ELF-1 (cell line): ENCODE measurements around the gene CHCHD1.
"Not testable (repeated sequence)": the region's sequence is repeated elsewhere in the genome, so short reads cannot be mapped to it uniquely, and the experiment has no call there.

Experiments
- DNase-seq: peaks from one replicate; pipeline ENCODE4 v3.0.0-alpha.2; 2016; ENCODE audit warnings: low read depth, low spot score

The CHCHD1 gene

DNA sequence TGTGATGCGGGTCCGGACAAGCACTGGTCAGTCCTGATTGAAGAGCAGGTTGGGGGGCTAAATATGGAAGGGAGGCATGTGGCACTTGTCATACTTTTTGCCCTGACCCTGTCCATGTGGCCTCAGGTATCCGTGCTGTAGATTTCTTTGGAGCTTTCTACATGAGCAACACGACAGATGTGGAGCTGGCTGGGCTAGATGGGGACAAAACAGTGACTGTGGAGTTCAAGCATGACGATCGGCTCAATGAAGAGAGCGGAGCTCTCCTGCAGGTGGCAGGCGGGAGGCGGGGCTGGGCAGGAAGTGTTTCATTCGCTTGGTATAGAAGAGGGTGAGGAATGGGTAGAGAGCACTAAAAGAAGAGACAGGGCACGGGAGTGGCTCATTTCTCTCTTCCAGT is 13.0 kb upstream of the CHCHD1 start:
- DNase-seq = no peak

GRCh38 chr10:73769396-73769795 is 12.5 kb upstream of the CHCHD1 start:
- no peak for DNase-seq

DNA sequence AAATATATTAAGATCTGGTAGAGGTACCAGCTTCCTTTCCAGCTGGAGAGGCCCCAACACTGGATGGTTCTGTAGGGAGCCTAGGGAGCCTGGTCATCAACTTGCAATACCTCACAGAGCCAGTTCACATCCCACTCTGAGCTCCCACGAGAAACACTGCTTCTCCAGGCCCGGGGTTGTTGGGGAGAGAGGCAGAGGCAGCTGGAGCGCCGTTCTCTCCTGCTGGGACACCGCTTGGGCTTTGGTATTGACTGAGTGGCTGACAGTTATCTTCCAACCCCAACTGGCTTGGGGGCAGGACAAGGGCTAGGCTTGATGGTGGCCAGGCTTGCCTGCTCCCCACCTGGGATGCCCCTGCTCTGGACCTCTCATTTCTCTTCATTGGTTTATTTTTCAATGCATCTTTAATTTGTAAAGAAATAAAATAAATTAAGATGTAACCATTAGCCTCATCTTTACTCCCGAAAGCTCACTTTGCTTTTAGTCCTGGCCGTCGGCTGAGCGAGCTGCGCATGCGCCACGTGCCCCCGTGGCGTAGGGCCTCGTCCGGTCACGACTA is 10.0 kb upstream of the CHCHD1 start:
- DNase-seq = peak; percentile 78

DNA sequence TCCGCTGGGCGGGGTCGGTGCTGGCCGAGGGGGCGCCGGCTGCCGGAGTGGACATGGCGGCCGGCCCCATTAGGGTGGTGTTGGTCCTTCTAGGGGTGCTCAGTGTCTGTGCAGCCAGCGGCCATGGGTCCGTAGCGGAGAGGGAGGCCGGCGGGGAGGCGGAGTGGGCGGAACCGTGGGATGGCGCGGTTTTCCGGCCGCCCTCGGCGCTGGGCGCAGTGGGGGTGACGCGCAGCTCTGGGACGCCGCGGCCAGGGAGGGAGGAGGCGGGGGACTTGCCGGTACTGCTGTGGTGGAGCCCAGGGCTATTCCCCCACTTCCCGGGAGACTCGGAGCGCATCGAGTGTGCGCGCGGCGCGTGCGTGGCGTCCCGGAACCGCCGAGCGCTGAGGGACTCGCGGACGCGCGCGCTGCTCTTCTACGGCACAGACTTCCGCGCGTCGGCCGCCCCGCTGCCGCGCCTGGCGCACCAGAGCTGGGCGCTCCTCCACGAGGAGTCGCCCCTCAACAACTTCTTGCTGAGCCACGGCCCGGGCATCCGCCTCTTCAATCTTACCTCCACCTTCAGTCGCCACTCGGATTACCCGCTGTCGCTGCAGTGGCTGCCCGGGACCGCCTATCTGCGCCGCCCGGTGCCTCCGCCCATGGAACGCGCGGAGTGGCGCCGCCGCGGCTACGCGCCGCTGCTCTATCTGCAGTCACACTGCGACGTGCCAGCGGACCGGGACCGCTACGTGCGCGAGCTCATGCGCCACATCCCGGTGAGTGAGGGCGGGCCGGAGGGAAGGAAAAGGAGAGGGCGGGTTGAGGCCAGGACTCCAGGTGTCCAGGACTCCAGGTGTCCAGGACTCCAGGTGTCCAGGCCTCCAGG is 9.3 kb upstream of the CHCHD1 start:
- DNase-seq = peak; percentile 75

GRCh38 chr10:73773152-73773879 is 8.5 kb upstream of the CHCHD1 start:
- DNase-seq = peak; percentile 12

DNA sequence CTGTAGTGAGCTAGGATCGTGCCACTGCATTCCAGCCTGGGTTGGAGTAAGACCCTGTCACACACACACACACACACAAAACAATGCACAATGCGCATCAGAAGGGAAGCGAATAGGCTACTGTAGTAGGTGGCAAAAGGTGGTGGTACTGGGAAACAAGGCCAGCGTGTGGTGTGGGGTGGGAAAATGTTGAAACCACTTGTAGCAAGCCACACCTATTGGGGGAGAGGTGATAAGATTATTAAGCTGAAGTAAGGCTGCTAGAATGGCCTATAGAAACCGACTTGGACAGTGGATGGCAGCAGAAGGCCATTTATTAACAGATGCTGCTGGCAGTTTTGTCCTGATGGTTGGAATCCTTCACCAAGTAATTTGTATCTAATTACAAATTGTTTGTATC is 7.2 kb upstream of the CHCHD1 start:
- DNase-seq = no peak

DNA sequence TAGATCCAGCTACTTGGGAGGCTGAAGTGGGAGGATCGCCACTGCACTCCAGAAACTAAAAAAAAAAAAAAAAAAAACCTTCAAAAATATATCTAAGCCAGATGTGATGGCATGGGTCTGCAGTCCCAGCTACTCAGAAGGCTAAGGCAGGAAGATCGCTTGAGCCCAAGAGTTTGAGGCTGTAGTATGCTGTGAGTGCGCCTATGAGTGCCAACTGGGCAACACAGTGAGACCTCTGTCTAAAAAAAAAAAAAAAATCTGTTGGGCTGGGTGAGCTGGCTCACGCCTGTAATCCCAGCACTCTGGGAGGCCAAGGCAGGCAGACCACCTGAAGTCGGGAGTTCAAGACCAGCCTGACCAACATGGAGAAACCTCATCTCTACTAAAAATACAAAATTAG is 2.8 kb upstream of the CHCHD1 start:
- no peak for DNase-seq

DNA sequence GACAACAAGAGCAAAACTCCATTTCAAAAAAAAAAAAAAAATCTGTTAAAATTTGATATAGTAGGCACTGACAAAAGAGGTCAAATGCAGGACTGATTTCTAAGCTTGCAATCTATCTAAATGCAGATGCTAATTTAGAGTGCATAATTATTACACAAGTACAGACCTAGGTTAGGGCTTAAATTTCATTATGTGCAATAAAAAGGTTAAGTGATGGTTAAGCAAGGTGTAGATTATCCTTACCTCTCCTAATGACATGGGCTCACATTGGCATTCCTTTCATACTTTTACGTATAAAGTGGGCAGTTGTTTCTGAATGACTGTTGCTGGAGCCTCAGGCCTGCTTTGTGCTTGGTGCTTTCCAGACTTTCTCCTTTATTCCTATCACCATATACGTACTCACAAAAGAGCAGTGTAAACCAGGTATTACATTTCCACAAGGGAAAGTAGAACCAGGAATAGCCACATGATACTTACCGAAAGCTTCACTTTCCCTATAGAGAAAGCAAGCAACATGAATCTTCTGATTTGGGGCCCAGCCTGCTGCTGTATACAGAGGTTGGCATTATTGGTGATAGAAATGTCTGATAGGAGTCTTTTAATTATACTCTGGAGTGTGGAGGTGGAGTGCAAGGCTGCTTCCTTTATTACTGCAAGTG is 2.2 kb upstream of the CHCHD1 start:
- DNase-seq = no peak

- DNase-seq = no peak
Observed at GRCh38 chr10:73780301-73780700, 1.5 kb upstream of the CHCHD1 start.

GRCh38 chr10:73780966-73781365 is 882 bp upstream of the CHCHD1 start:
- DNase-seq = peak; percentile 8

GRCh38 chr10:73781548-73781878 is 335 bp upstream of the CHCHD1 start:
- DNase-seq = no peak

DNA sequence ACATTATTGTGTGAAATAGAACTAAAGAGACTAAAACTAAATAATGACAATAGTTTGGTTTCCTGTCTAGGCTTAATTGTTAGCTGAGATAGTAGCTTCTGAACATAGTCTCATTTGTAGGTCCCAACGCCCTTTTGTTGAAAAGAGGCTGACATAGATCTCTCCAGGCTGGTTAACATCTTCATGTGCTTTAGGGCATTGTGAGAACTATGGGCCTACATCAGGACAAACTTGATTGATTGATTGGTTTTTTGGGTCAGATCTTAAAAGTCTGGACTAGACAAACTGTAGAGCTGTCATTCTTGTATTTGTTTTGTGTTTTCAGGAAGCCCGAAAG is 869 bp downstream of the CHCHD1 start:
- DNase-seq = no peak

DNA sequence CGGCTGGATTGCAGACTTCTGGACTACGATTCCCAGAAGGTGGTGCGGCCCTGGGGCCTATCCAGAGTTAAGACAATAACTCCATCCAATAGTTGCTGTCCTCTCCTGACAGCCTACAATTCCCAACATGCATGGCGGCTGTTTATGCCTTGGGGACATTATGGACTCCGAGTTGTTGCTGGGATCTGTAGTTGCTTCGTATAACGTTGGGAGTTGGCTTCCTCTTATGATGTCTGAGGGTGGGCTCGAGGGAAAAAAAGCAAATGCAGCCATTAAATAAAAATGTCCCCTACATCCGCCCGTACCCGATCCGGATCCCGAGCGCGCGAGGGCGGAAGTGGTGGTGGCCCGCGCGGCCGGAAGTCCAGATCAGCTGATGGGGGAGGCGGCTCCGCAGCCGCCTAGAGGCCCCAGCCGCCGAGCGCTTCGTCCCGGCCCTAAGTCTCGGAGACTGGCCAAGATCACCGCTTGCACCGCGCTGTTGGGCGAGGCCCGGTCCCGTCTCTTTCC is 3.4 kb downstream of the CHCHD1 start, which contains the start of gene ZSWIM8:
Gene ZSWIM8, plus strand, starts transcription at position 396 of the 510 bp plus-strand sequence. CDS start 273 bp downstream, outside the sequence.
- peak; percentile 90 for DNase-seq

DNA sequence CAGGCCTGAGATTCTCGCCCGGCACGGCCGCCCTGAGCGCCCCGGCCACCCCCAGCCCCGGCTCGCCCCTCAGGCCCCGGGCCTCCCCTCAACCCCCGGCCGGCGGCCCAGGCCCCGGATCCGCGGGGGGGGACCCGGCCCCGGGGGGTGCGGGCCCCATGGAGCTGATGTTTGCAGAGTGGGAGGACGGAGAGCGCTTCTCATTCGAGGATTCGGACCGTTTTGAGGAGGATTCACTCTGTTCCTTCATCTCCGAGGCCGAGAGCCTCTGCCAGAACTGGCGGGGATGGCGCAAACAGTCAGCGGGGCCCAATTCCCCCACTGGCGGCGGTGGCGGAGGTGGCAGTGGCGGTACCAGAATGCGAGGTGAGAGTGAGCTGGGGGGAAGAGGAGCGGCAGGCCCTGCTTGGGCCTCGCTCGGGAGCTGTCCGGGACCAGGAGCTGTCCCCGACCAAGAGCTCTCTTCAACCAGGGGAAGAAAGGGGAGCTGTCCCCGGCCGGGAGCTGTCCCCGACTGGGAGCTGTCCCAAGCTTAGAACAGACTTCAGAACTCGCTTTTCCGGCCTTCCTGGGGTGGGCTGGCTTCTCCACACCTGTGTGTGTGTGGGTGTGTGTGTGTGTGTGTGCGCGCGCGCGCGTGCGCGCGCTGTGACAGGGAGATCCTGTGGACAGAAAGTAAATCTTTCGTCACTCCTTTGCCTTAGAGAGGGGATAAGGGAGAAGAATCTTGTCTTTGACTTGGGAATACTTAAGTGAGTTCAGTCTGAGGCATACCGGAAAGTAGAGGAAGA is 4.1 kb downstream of the CHCHD1 start:
- DNase-seq = peak; percentile 81

- DNase-seq = no peak
Observed at GRCh38 chr10:73786512-73786885, 4.7 kb downstream of the CHCHD1 start.

DNA sequence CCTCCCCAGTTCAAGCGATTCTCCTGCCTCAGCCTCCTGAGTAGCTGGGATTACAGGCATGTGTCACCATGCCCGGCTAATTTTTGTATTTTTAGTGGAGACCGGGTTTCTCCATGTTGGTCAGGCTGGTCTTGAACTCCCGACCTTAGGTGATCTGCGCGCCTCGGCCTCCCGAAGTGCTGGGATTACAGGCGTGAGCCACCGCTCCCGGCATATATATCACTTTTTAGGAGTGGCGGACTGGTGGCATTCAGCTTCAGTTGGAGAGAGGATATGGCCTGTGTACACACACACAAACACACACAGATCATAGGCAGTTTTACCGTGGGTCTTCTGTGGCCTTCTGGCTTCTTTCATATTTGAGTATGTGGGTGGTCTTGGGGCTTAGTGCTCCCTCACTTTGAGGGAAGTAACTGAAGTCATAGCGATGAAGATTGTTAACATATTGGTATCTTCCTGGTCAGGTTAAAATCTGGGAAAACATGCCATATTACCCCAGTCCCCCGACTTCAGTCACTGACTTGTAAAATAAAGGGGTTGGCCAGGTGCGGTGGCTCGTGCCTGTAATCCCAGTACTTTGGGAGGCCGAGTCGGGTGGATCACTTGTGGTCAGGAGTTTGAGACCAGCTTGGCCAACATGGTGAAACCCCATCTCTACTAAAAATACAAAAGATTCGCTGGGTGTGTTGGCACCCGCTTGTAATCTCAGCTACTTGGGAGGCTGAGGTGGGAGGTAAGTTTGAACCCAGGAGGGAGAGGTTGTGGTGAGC is 5.4 kb downstream of the CHCHD1 start:
- DNase-seq = not testable (repeated sequence)

- peak; percentile 31 for DNase-seq
Observed at GRCh38 chr10:73788864-73789658, 7.2 kb downstream of the CHCHD1 start.

DNA sequence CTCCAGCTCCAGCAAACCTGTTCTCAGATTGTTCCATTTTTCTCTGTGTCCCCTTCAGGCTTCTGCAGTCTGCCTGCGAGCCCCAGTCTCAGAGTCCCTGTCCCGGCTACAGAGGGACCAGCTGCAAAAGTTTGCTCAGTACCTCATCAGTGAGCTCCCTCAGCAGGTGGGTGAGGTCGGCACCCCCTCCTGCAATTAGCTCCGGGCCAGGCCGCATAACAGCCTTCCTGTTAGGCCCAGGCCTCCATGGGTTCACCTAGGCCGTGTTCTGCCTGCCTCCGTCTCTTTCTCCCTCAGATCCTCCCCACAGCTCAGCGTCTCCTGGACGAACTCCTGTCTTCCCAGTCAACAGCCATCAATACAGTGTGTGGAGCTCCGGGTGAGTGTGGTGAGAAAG is 7.8 kb downstream of the CHCHD1 start:
- DNase-seq = no peak

- no peak for DNase-seq
Observed at GRCh38 chr10:73790886-73791625, 9.2 kb downstream of the CHCHD1 start.
